NOMO-1 treated with dmso at 0.1 percent for 144 hours (cell line): Measurements from ENCODE around the gene OR6B3.

Source experiments
- DNase-seq: peaks from one replicate; lab custom pipeline; 2025; ENCODE audit not compliant: unreplicated experiment; lab: John Stamatoyannopoulos, UW

OR6B3 gene

DNA sequence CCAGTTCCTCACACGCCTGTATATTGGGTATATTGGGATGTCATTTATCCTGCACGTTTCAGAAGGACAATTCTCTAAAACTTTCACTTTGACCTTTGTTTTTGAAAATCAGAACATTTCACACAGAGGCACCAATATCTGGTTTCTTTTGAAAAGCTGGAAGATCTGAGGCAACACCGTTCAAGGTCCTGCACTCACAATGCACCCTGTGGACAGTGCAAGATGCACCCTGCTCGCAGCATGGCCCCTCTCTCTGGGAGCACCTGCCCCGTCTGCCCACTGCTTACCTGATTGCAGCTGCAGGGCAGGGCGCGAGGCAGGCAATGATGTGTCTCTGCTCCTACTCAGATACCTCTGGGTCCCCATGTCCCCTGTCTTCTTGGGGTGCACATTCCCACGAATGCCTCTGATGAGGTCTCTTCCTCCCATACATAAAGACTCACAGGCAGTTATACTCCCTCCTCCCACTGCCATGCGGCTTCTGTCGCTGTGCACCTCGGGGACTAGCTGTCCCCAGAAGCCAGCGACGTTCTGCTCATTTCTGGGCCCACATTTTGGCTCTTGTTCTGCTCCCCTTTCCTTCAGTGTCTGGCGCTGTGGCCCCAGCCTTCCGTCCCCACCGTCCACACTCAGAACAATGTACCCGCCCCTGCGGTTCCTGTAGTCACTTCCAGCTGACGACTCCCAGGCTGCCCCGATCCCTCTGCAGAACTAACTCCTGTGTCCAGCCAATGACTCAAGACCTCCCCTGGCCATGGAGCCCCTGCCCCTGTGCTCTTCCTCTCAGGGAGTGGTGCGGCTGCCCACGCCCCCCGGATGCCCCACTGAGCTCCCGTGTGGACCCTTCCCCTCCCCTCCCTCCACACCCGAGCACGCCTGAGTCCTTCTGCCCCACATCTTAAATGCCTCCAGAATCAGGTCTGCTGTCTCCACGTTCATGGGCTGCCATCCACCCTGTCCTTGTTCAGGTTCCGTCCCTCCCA, at the start of gene OR6B3:
OR6B3 (minus strand) TSS at position 349 of the 983 bp plus-strand sequence.
- DNase-seq = no peak

- no peak for DNase-seq
Measured at GRCh38 chr2:240098349-240098748, 45.0 kb upstream of the OR6B3 start.

- DNase-seq = no peak
Measured at GRCh38 chr2:240095556-240096523, 42.5 kb upstream of the OR6B3 start.

DNA sequence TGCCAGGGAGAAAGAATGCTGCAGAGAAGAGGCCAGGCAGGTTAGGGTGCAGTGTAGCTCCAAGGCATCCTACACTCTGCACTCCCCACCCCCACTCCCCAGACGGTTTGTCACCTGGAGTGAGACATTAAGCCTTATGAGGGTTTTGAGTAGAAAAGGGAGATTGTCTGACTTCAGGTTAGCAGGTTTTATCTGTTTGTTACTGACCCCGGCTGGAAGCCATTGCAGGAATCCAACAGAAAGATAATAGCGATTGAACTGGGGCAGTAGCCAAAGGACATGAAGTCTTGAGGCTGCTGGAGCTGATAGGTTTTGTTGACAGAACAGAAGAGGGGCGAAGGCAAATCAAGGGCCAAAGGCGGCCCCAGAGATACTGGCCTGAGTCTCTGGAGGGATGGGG, 36.0 kb upstream of the OR6B3 start:
- no peak for DNase-seq

DNA sequence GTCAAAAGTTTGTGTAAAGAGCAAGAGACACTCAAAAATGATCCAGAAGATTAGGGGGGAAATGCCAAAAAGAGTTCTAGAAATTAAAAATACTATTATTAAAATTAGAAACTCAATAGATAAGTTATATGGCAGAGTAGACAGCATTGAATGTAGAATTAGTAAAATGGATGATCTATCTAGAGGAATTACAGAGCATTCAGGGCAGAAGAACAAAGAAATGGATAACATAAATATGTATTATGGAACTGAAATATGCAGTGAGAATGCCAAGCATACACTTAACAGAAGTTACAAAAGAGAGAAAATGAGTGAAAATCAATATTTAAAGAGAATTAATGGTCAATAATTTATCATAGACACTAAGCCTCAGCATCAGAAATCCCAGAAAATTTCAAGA, 33.2 kb upstream of the OR6B3 start:
- no peak for DNase-seq

GRCh38 chr2:240078631-240079030, 25.3 kb upstream of the OR6B3 start:
- DNase-seq = no peak

DNA sequence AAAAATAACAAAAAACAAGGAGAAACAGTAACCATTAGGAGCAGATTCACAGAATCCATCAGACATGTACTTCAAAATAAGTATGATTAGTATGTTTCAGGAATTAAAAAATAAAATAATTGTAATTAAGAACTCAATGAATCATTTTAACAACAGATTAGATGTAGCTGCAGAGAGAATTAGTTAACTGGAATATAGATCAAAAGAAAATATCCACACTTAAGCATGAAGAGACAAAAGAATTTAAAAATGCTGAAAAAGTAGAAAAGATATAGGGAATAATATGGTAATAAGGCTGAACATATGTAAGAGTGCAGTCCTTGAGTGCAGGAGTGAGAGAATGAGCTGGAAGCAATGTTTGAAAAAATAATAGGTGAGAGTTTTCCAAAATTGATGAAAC, 24.1 kb upstream of the OR6B3 start:
- DNase-seq = no peak

DNA sequence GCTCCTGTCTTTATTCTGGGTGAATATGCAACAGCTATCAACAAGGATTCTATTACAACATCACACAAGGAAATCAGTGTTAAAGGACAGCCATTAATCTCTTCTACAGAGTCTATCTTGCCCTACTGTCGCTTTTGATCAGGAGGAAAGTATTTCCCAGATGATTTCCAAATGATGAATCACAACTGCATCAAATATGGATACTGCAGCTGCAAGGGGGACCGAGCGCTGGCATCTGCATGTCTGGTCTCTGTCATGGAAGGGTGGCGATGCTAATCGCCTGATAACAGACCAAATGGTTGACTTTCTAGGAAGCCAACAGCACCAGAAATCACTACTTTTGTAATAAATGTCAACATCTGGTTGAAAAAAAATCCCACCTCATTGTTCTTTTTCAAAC, 21.2 kb upstream of the OR6B3 start:
- no peak for DNase-seq

- no peak for DNase-seq
Measured at GRCh38 chr2:240070907-240071306, 17.6 kb upstream of the OR6B3 start.

DNA sequence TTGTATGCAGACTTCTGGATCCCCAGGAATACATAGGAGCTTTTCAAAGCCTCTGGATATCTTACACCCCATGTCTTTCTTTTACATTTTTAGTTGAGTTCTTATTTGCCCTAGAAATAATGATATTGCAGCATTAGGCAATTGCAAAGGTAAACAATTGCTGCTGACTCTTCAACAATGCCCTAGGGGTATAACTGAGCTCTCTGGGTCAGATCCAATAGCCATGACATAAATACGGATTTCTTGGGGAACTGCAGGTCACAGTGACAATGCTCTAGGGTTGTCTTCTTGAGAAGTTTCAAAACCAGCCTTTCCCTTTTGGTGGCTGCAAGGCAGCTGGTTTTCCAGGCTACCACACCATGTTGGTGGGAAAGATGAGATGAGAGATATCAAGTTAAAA, 16.5 kb upstream of the OR6B3 start:
- DNase-seq = no peak

DNA sequence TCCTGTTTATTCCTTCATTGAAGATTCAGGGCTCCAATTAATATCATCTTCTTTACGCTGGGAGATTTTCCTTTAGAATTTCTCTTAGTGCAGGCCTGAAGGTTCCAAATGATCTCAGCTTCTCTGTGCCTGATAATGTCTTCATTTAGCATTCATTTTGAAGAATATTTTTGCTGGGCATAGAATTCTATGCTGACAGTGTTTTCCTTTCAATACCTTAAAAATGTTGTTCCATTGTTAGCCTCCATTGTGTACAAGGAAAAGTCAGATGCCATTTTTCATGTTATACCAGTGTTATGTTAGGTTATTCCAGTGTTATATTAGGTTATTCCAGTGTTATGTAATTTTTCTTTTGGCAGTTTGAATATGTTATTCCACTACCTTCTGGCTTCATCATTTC, 14.9 kb upstream of the OR6B3 start:
- DNase-seq = no peak

- DNase-seq = no peak
Measured at GRCh38 chr2:240066489-240066888, 13.2 kb upstream of the OR6B3 start.

GRCh38 chr2:240064898-240065297, 11.6 kb upstream of the OR6B3 start:
- DNase-seq = no peak

GRCh38 chr2:240060977-240061591, 7.8 kb upstream of the OR6B3 start:
- DNase-seq = no peak

DNA sequence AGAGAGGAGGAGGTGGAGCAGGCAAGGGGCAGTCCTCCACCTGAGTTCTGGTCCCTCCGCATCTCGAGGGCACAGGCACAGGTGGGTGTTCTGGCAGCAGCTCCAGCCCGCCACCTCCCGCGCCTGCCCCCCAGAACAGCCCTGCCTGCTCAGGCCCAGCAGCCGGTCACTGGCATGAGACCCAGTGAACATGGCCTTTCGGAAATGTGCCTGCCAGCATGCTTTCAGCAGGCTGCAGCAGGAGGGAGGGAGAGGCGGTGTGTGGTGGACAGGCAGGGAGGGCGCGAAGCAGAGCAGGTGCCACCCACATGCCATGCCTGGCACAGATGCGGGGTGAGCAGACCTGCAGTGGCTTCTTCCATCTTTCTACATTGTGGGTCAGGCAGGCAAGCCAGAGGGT, 3.4 kb upstream of the OR6B3 start:
- no peak for DNase-seq

DNA sequence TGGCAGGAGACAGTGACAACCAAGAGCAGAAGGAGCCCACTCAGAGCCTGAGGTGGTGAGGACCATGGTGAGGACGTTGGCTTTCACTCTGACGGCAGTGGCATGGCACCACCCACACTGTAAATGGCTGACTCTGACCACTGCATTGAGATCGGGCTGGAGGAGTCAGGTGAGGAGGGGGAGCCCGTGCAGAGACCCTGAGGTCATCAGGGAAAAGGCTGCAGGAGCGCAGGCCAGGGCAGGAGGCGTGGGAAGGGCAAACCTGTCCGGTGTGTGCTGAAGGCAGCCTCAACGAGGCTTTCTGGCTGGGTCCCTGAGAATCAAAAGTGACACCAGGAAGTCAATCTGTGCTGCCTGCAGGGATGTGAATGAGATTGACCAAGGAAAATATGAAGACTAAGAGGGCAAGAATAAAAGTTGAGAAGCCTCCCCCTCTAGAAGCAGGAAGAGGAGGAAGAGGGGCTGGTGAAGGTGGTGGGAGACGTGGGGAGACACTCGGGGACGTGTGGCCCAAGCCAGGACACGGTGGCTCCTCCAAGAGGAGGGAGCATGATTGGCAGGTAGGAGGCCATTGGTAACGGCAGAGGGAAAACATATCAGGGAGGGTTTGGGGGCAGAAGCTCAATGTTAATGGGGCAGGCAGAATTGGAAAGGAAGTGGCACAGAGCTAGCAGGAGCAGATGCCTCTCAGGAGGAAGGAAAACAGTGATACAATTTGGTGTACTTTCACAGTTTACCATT, 2.0 kb upstream of the OR6B3 start:
- no peak for DNase-seq

GRCh38 chr2:240052524-240052923, 797 bp downstream of the OR6B3 start:
- no peak for DNase-seq

GRCh38 chr2:240051697-240052096, 1.6 kb downstream of the OR6B3 start:
- DNase-seq = no peak

- DNase-seq = no peak
Measured at GRCh38 chr2:240050278-240050677, 3.0 kb downstream of the OR6B3 start.

DNA sequence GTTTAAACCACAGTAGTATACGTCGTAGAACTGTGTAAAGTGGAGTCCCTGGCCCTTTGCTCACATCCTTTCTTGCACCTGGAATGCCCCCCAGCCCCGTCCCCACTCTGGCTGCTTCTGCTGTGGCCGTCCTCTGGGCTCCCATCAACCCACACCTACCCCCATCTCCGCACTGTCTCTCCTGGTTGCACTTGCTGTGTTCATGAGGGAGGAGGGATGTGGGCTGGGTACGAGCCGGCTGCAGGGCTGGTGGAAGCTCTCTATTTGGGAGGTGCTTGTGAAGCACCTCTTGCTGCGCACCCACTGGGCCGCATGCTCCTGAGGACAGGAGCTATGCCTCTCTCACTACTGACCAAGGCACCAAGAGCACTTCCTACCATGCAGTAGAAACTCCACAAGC, 5.1 kb downstream of the OR6B3 start:
- no peak for DNase-seq

GRCh38 chr2:240045098-240045497, 8.2 kb downstream of the OR6B3 start:
- no peak for DNase-seq
